ENCODE measurements around the gene CSTF2T.

GRCh38 chr10:51694086-51694768, 5.2 kb downstream of the CSTF2T start:
- no peak for TF ChIP-seq CTCF (IDR thresholded peaks at IDR 0.05)
- TF ChIP-seq EP300 (IDR thresholded peaks at IDR 0.05) = no peak
